HG02938 (cell line): ENCODE measurements around the gene VPS41.

ENCODE experiments used
- ATAC-seq: cut with Tn5 transposase; IDR thresholded peaks from one replicate; pipeline ENCODE4 v1.9.1; 2021; ENCODE audit warnings: mild to moderate bottlenecking, moderate library complexity; ENCODE audit not compliant: unreplicated experiment

The VPS41 gene

DNA sequence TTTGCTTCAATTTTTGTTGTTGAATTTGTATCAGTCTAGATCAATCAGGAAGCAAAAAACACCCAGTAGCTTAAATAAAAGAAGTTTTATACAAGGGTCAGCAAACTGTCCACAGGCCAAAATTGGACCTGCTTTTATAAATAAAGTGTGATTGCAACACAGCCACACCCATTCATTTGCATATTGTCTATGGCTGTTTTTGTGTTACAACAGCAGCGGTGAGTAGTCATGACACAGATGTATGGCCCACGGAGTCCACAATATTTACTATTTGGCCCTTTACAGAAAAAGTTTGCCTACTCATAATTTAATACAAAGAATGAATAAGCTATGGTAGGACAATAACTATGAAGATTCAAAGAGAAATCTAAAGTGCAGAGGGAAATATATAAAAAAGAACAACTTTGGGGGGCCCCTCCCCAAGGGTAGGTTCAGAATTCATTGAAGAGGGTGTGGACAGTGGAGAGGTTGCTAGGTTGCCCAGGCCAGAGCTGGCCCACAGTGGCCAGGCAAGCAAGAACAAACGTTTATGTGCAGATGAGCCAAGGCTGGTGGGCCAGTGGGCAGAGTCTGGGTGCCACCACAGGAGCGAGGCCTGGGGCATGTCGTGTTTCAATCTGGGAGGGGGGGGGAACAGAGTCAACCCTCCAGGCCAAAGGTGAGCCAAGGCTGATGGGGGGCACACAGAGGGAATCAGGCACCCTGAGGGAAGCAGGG is 230.9 kb downstream of the VPS41 start:
- ATAC-seq: no peak

DNA sequence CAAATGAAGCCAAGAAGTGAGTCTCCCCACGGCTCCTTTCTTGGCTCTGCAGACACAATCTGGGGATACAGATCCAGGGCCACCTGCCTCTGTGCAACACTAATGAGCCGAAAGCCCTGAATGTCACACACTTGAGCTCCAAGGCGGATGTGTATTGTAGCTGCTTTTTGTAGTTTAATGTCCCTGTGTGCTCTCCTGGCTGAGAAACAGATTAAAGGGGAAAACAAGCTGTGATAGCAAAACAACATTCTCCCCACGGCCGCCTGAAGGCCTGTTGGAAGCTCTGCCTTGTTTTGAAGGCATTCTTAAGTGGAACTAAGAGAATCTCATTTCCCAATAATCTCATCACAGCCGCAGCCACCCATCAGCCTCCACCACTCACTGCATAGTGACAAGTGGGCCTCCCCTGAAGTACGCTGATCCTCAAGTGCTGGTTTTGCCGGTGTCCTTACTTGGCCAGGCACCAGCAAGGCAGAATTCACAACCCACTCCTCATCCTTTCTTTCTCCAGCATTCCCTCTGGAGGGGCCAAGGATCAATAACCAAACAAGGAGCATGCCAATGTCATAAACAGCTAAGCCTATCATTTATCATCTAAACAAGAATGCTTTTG is 233.4 kb downstream of the VPS41 start:
- ATAC-seq: no peak

DNA sequence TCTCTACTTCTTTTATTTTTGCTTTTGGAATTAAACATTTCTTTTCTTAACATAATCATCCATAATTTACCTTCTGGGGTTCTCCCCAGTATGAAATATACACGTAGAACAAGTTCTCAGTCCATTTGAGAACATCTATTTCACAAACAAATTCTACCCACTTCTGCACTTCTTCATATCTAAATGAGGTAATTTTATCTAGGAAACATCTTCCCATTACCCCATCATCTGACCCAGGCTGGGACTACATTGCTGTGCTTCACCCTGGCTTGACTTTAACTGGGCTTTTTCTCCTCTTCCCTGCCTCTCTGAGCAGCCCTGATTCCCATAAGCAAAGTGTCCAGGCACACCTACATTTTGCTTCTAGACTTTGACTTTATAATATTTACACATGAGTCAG is 234.5 kb downstream of the VPS41 start:
- ATAC-seq: no peak

DNA sequence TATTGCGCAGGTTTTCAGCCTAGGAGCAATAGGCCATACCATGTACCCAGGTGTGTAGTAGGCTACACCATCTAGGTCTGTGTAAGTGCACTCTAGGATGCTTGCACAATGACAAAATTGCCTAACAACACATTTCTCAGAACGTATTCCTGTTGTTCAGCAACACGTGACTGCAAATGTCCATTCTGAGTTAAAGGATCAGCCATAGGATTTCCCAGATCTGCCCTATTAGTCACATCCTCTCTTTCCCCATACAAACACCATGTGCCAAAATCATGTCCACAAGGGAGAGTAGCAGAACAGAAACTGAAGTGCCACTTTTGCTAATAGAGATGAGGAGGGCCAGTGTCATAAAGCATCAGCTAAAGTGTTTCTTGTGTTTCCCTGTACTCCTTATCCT is 235.2 kb downstream of the VPS41 start:
- no peak for ATAC-seq
